Measurements from ENCODE around the gene TSKU.
A peak's percentile ranks its signal among the peaks of the same experiment; 100 is the strongest.

The TSKU gene

GRCh38 chr11:76805206-76805913, 22.2 kb downstream of the TSKU start:
- H3K4me3 ChIP-seq (ENCODE audit: low read depth, low read length): no peak overlapping the region
- H3K9ac ChIP-seq: no peak overlapping the region
- TF ChIP-seq CTCF (IDR thresholded peaks at IDR 0.05): no peak
- H3K36me3 ChIP-seq (ENCODE audit: control insufficient read depth, insufficient read depth, low read length): no peaks in the 10 kb centered on the region
- no peak overlapping the region for H2AFZ ChIP-seq
- H3K9me3 ChIP-seq (ENCODE audit: control insufficient read depth, low read length): no peaks in the 10 kb centered on the region
- H3K27ac ChIP-seq: no peak overlapping the region
- no peaks in the 10 kb centered on the region for H3K27me3 ChIP-seq (ENCODE audit: control insufficient read depth, insufficient read depth, low read length)
- no peaks in the 10 kb centered on the region for H3K79me2 ChIP-seq
- H3K4me2 ChIP-seq (ENCODE audit: low read length): no peak overlapping the region
- no peaks in the 10 kb centered on the region for H3K4me1 ChIP-seq

GRCh38 chr11:76806131-76806530, 23.0 kb downstream of the TSKU start:
- Histone ChIP-seq H3K4me2 (ENCODE audit: low read length) (no peak overlapping the region), H3K27ac (no peak overlapping the region), H3K36me3 (ENCODE audit: control insufficient read depth, insufficient read depth, low read length) (no peaks in the 10 kb centered on the region), H3K4me3 (ENCODE audit: low read depth, low read length) (no peak overlapping the region), H3K4me1 (no peaks in the 10 kb centered on the region), H3K79me2 (no peaks in the 10 kb centered on the region), H3K27me3 (ENCODE audit: control insufficient read depth, insufficient read depth, low read length) (no peaks in the 10 kb centered on the region), H3K9ac (no peak overlapping the region), H2AFZ (no peak overlapping the region), H3K9me3 (ENCODE audit: control insufficient read depth, low read length) (no peaks in the 10 kb centered on the region)
- no peak for TF ChIP-seq CTCF (IDR thresholded peaks at IDR 0.05)

GRCh38 chr11:76806608-76807205, 23.6 kb downstream of the TSKU start:
- no peak overlapping the region for H2AFZ ChIP-seq
- no peaks in the 10 kb centered on the region for H3K27me3 ChIP-seq (ENCODE audit: control insufficient read depth, insufficient read depth, low read length)
- no peak overlapping the region for H3K4me2 ChIP-seq (ENCODE audit: low read length)
- H3K79me2 ChIP-seq: no peaks in the 10 kb centered on the region
- H3K4me3 ChIP-seq (ENCODE audit: low read depth, low read length): no peak overlapping the region
- H3K9me3 ChIP-seq (ENCODE audit: control insufficient read depth, low read length): no peaks in the 10 kb centered on the region
- H3K4me1 ChIP-seq: no peaks in the 10 kb centered on the region
- no peak overlapping the region for H3K27ac ChIP-seq
- H3K9ac ChIP-seq: no peak overlapping the region
- TF ChIP-seq CTCF (IDR thresholded peaks at IDR 0.05): no peak
- no peaks in the 10 kb centered on the region for H3K36me3 ChIP-seq (ENCODE audit: control insufficient read depth, insufficient read depth, low read length)

- no peak overlapping the region for H3K4me2 ChIP-seq (ENCODE audit: low read length)
- no peaks in the 10 kb centered on the region for H3K4me1 ChIP-seq
- peak; percentile 68 for TF ChIP-seq CTCF (IDR thresholded peaks at IDR 0.05)
- no peak overlapping the region for H3K4me3 ChIP-seq (ENCODE audit: low read depth, low read length)
- no peaks in the 10 kb centered on the region for H3K9me3 ChIP-seq (ENCODE audit: control insufficient read depth, low read length)
- no peak overlapping the region for H3K9ac ChIP-seq
- H3K79me2 ChIP-seq: no peaks in the 10 kb centered on the region
- no peaks in the 10 kb centered on the region for H3K36me3 ChIP-seq (ENCODE audit: control insufficient read depth, insufficient read depth, low read length)
- no peak overlapping the region for H3K27ac ChIP-seq
- peak overlapping the region; percentile 75 for H2AFZ ChIP-seq
- H3K27me3 ChIP-seq (ENCODE audit: control insufficient read depth, insufficient read depth, low read length): no peaks in the 10 kb centered on the region
These were observed 24.2 kb downstream of the TSKU start for GRCh38 chr11:76807206-76807875.
